Measurements from ENCODE around the gene EIF5AL1. TPM values are rescaled to one million over a fixed set of nuclear protein-coding genes. Genes with fewer than 3 reads are reported as not detected.
"Not testable (repeated sequence)": the region's sequence is repeated elsewhere in the genome, so short reads cannot be mapped to it uniquely, and the experiment has no call there.

EIF5AL1 gene
- polyA plus RNA-seq, 1 donor from 2014 or later = 0.18 TPM

DNA sequence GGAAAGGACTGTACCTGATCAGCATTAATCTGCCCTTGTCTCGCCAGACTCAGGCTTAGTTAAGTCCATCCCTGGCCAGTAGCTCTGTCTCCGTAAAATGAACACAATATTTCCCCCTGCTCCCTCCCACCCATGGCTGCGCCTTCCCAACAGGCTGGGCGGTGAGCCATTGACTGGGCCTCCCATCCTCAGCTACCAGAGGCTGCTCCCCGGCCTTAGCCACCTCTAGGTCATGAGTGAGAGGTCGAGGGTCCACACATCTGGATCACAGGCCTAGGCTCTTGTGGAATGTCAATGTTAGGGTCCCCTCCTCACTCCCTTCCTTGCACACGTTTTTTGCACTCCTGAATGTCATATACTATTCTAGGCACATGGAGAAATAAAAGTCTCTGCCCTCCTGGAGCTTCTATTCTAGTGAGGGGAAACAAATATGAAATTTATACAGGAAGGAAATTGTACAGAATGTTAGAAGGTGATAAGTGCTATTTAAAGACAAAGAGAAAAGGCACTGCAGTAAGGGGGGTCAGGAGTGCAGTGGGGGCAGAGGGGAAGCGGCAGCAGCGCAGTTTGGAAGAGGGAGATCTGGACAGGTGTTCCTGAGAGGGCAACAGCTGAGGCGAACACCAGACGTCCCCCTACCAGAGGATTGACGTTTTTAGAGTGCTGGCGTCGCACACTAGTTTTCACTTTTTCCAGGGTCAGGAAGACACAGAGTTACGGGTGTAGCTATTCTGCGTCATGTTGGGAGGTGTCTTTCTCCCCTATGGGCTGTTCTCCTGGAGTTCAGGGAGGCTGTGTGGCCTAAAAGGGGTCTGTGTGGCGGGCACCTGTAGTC lies 17.2 kb upstream of the EIF5AL1 start:
- no peaks in the 10 kb centered on the region for H3K9me3 Mint-ChIP-seq
- peaks cover 25% of the 10 kb centered on the region for H3K27me3 Mint-ChIP-seq
- no peak overlapping the region for H3K27ac Mint-ChIP-seq
- H3K4me3 Mint-ChIP-seq = peak overlapping the region in 1 of 4 donors; percentile 67
- H3K4me1 Mint-ChIP-seq = peaks cover 0 to 4% (median 0%) of the 10 kb centered on the region in 3 donors
- peaks cover 1% of the 10 kb centered on the region for H3K36me3 Mint-ChIP-seq

DNA sequence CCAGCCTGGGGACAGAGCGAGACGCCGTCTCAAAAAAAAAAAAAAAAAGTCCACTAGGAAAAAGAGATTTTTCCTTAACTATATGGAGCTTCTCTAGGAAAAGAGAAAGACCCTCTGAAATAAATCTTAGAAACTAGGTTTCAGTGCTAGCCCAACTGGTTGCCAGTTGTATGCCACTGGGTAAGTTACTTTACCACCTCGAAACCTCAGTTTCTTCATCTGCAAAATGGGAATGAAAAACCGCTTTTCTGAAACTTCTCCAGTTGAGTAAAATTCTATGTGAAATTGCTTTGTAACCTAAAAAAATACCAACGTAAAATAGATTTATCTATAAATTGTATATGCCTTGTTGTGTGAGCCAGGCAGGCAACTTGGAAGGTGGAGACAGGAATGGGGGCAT lies 16.5 kb upstream of the EIF5AL1 start:
- Mint-ChIP-seq H3K4me1 (peaks cover 0 to 4% (median 0%) of the 10 kb centered on the region in 3 donors), H3K9me3 (no peaks in the 10 kb centered on the region), H3K4me3 (no peak overlapping the region), H3K27ac (no peak overlapping the region), H3K36me3 (peaks cover 3% of the 10 kb centered on the region), H3K27me3 (peaks cover 28% of the 10 kb centered on the region)

DNA sequence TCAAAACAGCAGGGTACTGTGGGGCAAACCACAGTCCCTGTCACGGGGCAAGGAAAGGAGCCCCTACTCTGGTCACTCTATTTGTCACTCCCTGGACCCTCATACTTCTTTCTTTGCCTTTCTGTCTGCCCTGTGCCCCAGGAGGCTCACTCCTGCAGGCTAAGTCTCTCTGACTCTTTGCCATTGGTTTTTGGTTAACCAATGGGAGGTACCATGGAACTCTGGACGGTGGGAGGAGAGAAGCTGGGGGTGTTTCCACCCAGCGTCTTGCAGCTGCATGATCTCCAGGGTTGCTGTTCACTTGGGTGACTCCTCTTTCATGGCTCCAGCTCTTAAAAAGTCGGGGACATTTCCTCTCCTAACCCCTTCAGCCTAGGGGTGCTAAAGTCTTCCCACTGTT lies 15.4 kb upstream of the EIF5AL1 start:
- Mint-ChIP-seq H3K4me3 (no peak overlapping the region), H3K36me3 (peaks cover 3% of the 10 kb centered on the region), H3K27ac (no peak overlapping the region), H3K27me3 (peaks cover 28% of the 10 kb centered on the region), H3K9me3 (no peaks in the 10 kb centered on the region), H3K4me1 (peaks cover 0 to 4% (median 0%) of the 10 kb centered on the region in 3 donors)

DNA sequence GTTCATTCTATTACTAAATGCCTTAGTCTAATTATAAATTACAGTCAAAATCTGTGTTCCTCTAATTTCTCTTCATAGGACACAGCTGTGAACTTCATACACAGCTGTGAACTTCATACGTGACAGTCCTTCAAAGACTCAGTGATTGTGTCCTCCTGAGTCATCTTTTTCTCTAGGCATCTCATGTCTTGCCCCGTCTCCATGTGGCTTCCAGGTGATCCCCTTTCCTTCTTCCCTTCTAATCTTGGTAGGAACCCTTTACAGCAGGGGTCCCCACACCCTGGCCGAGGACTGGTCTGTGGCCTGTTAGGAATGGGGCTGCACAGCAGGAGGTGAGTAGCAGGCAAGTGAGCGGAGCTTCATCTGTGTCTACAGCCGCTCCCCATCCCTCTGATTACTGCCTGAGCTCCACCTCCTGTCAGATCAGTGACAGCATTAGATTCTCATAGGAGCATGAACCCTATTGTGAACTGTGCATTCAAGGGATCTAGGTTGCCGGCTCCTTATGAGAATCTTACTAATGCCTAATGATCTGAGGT lies 14.0 kb upstream of the EIF5AL1 start:
- H3K36me3 Mint-ChIP-seq = peaks cover 3% of the 10 kb centered on the region
- peaks cover 28% of the 10 kb centered on the region for H3K27me3 Mint-ChIP-seq
- H3K4me1 Mint-ChIP-seq = peaks cover 0 to 4% (median 0%) of the 10 kb centered on the region in 3 donors
- no peak overlapping the region for H3K4me3 Mint-ChIP-seq
- H3K27ac Mint-ChIP-seq = no peak overlapping the region
- H3K9me3 Mint-ChIP-seq = no peaks in the 10 kb centered on the region

DNA sequence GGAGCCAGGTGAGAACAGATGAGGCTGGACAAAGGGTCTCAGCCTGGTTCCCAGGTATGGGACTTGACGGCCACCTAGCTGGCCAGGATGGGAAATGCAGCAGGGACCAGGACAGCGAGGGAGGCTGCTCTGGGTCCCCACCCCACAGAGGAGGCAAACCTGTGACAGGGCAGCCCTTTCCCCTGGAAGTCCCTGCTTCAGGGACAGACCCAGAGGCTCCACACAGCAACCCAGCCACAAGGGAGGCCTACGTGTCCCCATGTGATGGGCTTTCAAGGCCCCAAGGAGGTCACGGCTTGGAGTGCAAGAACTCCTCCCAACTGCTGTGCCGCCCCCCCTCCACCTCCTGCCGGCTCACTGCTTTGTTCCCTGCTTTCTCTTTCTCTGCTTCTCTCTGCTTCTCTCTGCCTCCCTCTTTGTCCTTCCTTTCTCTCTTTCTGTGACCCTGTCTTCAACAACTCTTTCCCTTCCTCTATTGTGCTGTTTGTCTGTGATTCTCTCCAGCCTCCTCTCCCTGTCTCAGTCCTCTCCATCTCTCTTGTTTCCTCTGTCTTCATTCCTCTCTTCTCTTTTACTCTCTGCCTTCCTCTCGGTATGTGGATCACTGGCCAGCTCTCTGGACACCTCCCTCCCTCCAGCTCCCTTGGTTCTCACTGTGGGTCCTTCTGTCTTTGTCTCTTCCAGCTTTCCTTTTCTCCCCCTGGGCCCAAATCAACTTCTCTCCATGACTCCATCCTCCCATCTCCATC lies 9.6 kb upstream of the EIF5AL1 start:
- Mint-ChIP-seq H3K27me3 (peaks cover 24% of the 10 kb centered on the region), H3K4me1 (no peaks in the 10 kb centered on the region), H3K27ac (no peak overlapping the region), H3K9me3 (no peaks in the 10 kb centered on the region), H3K4me3 (no peak overlapping the region), H3K36me3 (peaks cover 2% of the 10 kb centered on the region)

DNA sequence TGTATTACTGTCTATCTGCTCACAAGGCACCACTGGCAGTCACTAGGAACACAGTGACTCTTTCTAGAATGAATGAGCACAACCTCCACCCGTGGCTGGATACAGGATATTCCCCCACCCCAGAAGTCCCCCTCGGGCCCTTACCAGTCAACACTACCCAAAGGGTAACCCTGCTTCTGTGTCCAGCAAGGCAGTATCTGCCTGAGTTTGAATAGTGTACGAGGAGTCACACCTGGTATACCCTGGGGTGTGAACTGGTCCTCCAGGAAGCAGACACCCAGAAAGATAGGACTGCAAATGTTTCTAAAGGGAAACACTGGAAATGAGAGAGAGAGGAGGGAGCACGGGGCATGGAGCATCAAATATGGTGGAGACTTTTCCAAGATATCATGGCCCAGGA lies 8.5 kb upstream of the EIF5AL1 start:
- not testable (repeated sequence) for H3K27ac Mint-ChIP-seq, H3K4me3 Mint-ChIP-seq, H3K4me1 Mint-ChIP-seq, H3K36me3 Mint-ChIP-seq, H3K9me3 Mint-ChIP-seq
- H3K27me3 Mint-ChIP-seq = peaks cover 21% of the 10 kb centered on the region

DNA sequence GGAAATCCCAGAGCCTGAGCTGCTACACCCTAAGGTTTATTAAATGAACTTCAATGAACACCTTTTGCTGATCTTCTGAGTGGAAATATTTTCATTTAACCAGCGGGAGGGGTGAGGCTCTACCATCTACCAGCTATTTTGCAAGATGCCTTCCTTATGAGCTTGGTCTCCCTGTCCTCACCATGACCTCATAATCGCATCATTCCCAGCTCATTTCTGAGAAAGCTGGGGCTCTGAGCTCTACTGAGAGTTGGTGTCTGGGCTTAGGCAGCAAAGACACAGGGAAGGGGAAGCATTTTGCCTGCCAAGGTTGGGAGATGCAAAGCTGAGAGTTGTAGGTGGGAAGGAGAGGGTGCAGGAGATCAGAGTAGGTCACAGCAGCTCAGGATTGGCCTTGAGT lies 7.8 kb upstream of the EIF5AL1 start:
- not testable (repeated sequence) for H3K27ac Mint-ChIP-seq, H3K36me3 Mint-ChIP-seq, H3K4me3 Mint-ChIP-seq, H3K4me1 Mint-ChIP-seq, H3K9me3 Mint-ChIP-seq
- peaks cover 17% of the 10 kb centered on the region for H3K27me3 Mint-ChIP-seq

DNA sequence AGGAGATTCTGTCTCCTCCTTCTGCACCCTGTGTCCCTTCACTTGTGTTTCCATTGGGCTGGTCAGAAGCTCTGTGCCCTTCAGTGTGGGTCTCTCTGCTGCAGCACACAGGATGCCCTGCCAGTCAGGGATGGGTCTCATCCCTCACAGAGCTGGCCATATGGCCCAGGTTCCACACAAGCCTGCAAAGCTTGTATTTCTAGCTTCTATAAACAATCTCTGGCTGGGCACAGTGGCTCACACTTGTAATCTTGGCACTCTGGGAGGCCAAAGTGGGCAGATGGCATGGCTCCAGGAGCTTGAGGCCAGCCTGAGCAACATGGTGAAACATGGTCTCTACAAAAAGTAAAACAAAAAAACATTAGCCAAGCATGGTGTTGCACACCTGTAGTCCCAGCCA lies 7.0 kb upstream of the EIF5AL1 start:
- peaks cover 15% of the 10 kb centered on the region for H3K27me3 Mint-ChIP-seq
- not testable (repeated sequence) for H3K27ac Mint-ChIP-seq, H3K4me1 Mint-ChIP-seq, H3K4me3 Mint-ChIP-seq, H3K9me3 Mint-ChIP-seq, H3K36me3 Mint-ChIP-seq

DNA sequence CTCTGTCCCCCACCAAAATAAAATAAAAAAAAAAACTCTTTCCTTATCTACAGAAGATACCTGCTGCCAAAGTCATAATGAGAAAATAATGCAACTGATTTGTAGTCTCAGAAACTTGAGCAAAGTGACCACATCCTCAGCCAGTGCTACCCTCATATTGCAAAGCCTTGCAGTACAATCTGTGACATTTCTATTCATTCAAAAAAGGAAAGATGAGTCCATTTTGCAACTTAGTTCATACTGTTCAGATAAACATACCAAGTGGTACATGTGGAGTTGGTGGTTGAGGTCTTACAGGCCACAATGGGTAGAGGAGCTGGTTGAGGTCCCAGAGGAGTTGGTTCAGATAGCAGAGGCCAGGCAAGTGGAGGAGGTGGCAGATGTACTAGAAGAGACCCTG lies 6.5 kb upstream of the EIF5AL1 start:
- H3K36me3 Mint-ChIP-seq = no peaks in the 10 kb centered on the region
- H3K27me3 Mint-ChIP-seq = peaks cover 15% of the 10 kb centered on the region
- H3K4me3 Mint-ChIP-seq = no peak overlapping the region
- no peaks in the 10 kb centered on the region for H3K9me3 Mint-ChIP-seq
- no peak overlapping the region for H3K27ac Mint-ChIP-seq
- H3K4me1 Mint-ChIP-seq = no peaks in the 10 kb centered on the region

DNA sequence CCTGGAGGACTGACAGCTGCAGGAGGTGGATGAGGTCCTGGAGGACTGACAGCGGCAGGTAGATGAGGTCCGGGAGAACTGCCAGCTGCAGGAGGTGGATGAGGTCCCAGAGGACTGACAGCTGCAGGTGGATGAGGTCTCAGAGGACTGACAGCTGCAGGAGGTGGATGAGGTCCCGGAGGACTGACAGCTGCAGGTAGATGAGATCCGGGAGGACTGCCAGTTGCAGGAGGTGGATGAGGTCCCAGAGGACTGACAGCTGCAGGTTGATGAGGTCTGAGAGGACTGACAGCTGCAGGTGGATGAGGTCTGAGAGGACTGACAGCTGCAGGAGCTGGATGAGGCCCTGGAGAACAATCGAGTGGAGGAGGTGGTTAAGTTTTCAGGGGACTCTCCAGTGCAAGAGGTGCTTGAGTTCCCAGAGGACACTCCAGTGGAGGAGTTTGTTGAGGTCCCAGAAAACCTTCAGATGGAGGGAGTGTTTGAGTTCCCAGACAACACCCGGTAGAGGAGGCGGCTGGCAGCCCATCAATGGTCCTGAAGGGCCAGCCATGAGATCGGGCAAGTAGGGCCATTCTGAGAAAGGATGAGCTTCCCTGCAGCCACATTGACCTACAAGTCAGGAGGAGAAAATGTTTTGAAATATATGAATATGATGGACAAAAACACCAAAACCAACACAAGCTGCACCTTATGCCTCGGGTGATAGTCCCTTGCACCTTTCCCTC lies 4.7 kb upstream of the EIF5AL1 start:
- H3K9me3 Mint-ChIP-seq = no peaks in the 10 kb centered on the region
- peaks cover 15% of the 10 kb centered on the region for H3K27me3 Mint-ChIP-seq
- H3K36me3 Mint-ChIP-seq = no peaks in the 10 kb centered on the region
- H3K4me3 Mint-ChIP-seq = no peak overlapping the region
- H3K27ac Mint-ChIP-seq = no peak overlapping the region
- H3K4me1 Mint-ChIP-seq = no peaks in the 10 kb centered on the region

DNA sequence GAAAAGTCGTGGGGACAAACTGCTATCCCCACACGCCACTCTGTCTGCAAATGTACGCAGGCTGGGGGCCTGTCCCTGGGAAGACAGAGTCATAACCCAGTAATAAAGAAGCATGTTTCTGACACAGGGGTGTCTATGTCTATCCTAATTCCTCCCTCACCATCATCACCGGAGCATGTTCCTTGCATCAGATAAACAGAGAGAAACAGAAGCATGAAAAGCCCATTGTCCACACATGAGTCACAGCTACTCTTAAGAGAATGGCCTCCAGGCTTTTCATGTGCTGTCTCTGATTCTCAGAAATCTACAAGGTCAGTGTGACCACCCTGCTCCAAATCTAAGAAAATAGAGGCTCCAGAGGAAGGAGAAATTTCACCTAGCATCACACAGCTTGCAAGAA lies 4.1 kb upstream of the EIF5AL1 start:
- not testable (repeated sequence) for H3K9me3 Mint-ChIP-seq

DNA sequence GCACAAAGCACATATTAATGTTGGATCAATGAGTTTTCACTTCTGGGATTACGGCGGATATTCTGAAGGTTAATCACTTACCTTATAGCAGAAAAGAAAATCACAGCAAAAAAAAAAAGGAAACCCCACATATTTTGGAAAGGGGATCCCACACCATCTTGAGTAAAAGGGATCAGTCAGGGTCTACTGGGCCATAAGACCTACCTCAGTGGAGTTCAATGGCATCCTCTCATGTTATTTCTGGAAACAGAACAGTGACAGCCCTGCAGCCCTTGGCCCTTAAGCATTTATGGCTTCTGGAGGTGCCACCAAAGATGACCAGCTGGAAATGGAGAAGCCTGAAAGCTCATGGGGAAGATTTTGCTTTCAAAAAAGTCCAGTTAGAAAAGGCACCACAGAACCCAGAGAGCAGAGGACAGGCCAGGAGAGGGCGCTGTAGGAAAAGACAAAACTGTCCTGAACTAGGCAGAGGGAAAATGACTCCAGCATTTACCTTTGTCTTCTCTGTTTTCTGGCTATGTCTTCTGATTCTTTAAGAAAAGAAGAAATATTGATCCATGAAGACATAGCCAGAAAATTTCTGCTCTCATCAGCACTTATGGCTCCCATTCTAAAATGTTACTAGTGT lies 2.9 kb upstream of the EIF5AL1 start:
- not testable (repeated sequence) for H3K4me1 Mint-ChIP-seq, H3K27ac Mint-ChIP-seq, H3K36me3 Mint-ChIP-seq, H3K9me3 Mint-ChIP-seq, H3K4me3 Mint-ChIP-seq
- peaks cover 15% of the 10 kb centered on the region for H3K27me3 Mint-ChIP-seq

More for the DNA sequence above, 4.1 kb upstream of the EIF5AL1 start:
- H3K27ac Mint-ChIP-seq, H3K4me3 Mint-ChIP-seq, H3K36me3 Mint-ChIP-seq, H3K4me1 Mint-ChIP-seq: not testable (repeated sequence)
- peaks cover 15% of the 10 kb centered on the region for H3K27me3 Mint-ChIP-seq

DNA sequence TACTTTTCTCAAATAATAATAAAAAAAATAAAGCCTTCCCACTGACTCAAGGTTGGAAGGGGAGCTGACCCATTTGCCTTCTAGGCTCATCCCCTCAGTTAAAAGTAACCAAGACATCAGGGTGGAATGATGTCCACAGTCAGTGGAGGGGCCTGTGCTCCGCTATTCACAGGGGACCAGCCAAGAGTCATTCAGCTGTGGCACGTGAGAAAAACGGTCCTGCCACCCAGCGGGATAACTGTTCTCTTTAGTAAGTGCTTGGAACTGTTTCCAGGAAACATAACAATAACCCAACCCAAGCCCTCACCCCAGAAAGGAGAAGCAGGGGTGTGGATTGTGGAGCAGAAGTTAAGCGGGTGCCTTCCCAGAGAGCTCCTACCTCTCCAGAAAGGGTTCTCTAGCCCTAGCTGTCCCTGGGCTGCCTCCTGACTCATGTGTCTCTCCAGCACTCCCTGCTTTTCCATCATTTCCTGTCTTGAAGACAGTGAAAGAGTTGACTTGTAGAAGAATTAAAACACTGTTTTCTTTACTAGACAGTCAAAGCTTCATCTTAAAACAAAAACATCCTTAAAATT lies 2.3 kb upstream of the EIF5AL1 start:
- not testable (repeated sequence) for H3K4me3 Mint-ChIP-seq, H3K36me3 Mint-ChIP-seq, H3K4me1 Mint-ChIP-seq, H3K9me3 Mint-ChIP-seq, H3K27ac Mint-ChIP-seq
- H3K27me3 Mint-ChIP-seq = peaks cover 15% of the 10 kb centered on the region

DNA sequence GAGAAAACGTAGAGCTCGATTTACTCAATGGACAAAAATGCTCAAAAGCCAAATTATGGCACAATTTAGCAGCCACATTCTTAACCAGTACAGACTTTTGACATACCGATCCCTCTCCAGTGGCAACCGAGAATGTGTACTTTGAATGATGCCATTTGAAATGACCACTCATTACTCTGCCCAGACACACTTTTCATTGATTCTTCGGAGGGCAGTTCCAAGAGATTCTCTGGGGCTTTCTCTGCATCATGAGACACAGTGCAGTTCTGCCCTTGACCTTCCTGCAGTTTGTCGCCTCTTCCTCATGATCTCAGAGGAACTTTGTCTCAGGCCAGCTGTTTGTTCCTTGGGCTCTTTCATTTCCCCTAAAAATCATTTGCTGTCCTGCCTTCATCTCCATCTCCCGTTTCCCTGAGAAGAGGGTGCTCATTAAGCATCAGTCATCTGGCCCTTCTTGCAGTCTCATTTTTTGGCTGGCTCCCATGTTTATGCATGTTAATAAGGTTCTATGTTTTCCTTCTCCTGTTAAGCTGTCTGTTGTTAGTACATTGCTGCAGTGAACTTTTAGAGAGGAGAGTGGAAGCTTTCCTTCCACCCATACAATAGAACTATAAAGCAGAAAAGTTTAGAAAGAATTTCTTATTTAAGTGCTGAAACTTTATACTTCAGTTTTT lies 4.3 kb downstream of the EIF5AL1 start:
- H3K9me3 Mint-ChIP-seq, H3K4me3 Mint-ChIP-seq, H3K4me1 Mint-ChIP-seq, H3K36me3 Mint-ChIP-seq, H3K27me3 Mint-ChIP-seq: not testable (repeated sequence)
- H3K27ac Mint-ChIP-seq = peak overlapping the region in 1 of 3 donors; percentile 8
